GM12874 (cell line): ENCODE results near the gene PPDPF.

ENCODE experiments used
- CTCF ChIP-seq: IDR thresholded peaks from 2 replicates; pipeline ENCODE4 v1.5.1; 2011; ENCODE audit warnings: low read depth, mild to moderate bottlenecking, control low read depth, low read length, moderate library complexity; ENCODE audit not compliant: insufficient read depth

The PPDPF gene

DNA sequence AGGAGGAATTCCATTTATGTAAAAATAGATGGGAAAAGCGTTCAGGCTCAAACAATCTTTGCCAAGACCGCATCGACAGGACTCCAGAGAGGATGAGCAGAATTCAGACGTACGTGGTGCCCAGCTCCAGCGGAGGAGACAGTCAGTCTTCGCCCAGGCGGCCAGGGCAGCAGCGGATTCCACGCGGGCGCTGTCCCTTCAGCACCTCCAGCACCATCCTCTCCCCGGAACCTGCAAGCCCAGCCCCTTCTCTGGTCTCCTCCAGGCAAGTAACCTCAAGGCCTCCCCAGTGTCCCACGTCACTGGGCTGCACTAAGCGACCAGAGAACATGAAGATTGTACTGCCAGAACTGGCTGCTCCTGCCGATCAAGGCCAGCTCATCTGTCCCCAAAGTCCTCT, 45.4 kb upstream of the PPDPF start:
- TF ChIP-seq CTCF = no peak

GRCh38 chr20:63477061-63477616, 43.4 kb upstream of the PPDPF start:
- no peak for TF ChIP-seq CTCF

- no peak for TF ChIP-seq CTCF
Observed at GRCh38 chr20:63477944-63478343, 42.6 kb upstream of the PPDPF start.

DNA sequence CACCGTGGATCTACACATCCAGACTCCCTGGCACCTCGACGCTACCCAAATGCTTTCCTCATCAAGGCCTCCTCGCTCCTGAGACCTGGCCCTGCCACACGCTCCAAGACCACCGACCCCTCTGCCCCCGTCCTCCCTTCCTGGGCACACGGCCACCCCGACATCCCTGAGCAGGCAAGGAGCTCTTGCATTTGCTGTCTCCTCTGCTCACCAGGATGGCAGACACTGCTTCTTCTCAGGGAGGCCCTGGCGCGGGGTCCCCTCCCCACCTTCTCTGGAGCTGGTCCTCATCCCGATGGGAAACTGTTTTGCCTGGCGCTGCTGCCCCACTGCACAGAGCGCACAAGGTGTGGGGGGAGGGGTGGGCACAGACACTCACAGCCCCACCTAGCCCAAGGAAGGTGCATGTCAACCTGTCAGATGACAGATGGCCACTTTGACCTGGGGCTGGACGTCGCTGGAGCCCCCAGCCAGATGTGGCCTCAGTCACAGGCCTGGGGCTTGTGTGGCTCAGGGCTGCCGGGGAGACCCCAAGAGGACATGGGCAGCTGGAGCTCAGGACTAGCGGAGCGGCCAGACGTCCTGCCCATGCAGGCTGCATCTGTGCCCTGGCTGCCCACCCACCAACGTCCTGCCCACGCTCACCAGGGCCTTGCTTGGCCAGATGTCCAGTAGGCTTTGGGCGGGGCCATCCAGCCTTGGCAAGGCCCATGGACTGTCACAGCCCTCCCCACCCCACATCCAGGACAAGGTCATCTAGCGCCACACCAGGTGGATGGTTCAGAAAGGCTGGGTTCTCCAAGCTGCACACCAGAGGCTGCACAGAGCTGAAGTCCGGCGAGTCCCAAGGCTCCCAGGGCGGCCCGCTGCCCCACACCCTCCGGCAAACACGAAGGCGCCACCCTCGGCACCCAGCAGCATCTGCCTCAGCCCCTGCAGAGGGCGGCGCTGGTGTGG, 41.9 kb upstream of the PPDPF start:
- TF ChIP-seq CTCF = no peak

DNA sequence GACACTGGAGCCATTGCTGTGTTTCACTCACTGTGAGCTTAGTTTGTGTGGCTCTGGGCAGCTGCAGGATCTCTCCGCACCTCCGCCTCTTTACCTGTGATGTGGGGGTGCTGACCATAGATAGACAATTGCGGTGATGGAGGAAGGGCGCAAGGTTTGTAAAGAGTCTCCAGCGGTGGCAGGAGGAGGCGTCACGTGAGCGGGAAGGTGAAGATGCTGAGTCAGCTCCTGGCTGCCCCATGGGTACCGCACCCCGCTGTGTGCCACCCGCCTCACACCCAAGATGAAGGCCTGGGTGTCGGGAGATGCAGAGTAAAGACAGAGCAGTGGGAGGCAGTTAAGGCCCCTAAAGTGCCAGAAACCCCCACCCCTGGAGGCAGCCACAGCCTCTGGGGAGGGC, 39.1 kb upstream of the PPDPF start:
- TF ChIP-seq CTCF = no peak

DNA sequence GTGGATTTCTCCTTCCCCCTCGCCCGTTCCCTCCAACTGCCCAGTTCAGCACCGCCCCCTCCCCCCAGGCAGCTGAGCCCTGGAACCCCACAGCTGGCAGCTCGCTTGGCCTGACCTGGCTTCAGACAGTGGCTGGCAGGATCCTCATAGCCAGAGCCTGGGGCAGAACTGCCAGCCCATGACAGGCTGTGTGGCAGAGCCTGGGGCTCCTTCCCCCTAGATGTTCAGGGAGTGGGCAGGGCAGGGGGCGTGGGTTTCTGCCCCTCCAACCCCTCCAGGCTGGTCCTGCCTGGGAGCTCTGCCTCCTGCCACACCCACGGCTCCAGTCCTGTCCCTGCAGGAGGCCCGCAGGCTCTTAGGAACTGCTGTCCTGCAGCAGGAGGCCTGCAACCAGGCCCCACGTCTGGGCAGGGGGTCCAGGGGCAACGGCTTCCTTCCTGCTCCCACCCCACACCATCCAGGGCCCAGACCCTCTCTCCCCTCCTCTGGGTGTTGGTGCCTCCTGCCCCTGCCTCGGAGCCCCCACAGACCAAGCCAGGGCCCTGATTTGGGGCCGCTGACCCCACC, 38.5 kb upstream of the PPDPF start:
- TF ChIP-seq CTCF = no peak

DNA sequence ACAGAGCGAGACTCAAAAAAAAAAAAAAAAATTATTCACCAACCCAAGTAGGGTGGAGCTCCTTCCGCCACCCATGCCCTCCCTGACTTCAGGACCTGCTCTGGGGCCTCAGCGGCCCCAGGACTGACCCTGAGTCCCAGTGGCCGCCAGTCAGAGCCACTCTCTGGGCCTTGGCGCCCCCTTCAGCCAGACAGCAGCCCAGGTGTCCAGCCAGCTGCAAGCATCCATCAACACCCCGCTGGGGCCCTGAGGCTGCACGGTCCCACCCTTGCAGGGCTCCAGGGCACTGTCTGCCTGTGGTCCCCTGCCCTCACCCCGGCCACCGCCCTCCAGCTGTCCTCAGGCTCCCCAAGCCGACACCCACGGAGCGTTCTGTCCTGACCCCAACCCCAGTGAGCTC, 36.7 kb upstream of the PPDPF start:
- TF ChIP-seq CTCF = peak; percentile 26; the same call in 1 of the 2 replicates
